ENCODE data around the gene PITPNC1. TPM values are rescaled to one million over a fixed set of nuclear protein-coding genes. Genes with fewer than 3 reads are reported as not detected.

PITPNC1 gene
- total RNA-seq, 1 donor from 2014 or later, result 18.4 TPM

DNA sequence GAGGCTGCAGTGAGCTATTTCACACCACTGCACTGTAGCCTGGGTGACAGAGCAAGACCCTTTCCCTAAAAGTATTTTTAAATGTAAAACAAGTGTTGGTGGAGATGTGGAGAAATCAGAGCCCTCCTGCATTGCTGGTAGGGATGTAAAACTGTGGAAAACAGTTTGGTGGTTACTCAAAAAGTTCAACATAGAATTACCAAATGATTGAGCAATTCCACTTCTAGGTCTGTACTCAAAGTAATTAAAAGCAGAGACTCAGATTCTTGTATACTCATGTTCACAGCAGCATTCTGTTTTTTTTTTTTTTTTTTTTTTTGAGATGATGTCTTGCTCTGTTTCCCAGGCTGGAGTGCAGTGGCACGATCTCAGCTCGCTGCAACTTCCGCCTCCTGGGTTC is 141.8 kb downstream of the PITPNC1 start:
- TF ChIP-seq, protein P1, sequence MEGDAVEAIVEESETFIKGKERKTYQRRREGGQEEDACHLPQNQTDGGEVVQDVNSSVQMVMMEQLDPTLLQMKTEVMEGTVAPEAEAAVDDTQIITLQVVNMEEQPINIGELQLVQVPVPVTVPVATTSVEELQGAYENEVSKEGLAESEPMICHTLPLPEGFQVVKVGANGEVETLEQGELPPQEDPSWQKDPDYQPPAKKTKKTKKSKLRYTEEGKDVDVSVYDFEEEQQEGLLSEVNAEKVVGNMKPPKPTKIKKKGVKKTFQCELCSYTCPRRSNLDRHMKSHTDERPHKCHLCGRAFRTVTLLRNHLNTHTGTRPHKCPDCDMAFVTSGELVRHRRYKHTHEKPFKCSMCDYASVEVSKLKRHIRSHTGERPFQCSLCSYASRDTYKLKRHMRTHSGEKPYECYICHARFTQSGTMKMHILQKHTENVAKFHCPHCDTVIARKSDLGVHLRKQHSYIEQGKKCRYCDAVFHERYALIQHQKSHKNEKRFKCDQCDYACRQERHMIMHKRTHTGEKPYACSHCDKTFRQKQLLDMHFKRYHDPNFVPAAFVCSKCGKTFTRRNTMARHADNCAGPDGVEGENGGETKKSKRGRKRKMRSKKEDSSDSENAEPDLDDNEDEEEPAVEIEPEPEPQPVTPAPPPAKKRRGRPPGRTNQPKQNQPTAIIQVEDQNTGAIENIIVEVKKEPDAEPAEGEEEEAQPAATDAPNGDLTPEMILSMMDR (conservative IDR thresholded peaks at IDR 0.05; ENCODE audit: low read depth, low read length), result no peak
- H3K4me3 ChIP-seq (ENCODE audit: low read depth, low read length), result no peak overlapping the region
- DNase-seq (ENCODE audit: low read depth), result no peak

DNA sequence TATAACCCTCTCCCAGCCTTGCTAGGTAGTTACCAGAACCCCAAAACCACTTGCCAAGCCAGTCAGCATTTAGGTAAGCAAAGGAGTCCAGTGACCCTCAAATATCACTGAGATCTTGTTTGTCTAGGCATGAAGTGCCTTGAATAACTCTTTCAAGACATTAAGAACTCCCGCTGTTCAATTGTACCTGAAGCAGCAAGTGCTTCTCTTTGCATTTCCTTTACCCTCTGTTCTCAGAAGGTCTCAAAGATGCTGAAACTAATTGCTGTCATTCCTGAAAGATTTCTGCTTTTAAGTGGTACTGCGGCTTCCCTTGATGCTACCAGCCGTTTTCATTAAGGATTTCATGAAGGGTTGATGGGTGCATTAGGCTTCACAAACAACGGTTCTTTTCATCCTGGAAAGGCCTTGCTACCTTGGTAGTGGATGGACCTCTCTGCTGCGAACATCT is 142.7 kb downstream of the PITPNC1 start:
- no peak for DNase-seq (ENCODE audit: low read depth)
- TF ChIP-seq, protein P1 (conservative IDR thresholded peaks at IDR 0.05; ENCODE audit: low read depth, low read length), result no peak
- H3K4me3 ChIP-seq (ENCODE audit: low read depth, low read length), result no peak overlapping the region

DNA sequence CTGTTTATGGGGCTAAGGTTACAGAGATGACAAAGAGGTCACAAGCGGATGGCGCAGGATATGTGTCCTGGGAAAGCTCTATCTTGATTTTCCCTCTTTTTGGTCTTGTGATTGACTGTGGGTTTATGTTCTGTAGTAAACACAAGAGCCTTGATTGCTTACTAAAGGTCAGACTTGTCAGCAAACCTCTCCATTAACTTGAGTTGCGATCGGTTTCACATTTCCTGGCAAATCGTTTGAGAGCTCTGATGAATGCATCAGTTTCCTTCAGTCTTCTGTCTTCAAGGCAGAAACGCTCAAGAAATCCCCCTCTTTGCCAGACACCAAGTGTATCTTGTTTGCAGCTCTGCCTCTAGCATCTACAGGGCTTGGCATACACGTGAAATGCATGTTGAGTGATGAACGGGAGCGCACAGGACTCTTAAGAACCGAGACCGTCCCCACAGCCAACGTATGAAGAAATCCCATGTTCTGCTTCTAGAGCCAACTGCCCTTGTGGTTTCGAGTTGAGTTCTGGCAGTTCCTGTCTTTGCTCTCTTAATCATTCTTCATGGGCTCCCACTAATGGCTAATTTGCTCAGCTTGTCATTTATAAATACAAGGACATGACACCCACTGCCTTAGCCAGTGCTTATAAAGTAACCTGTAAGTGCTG is 143.3 kb downstream of the PITPNC1 start:
- no peak for DNase-seq (ENCODE audit: low read depth)
- TF ChIP-seq, protein P1 (conservative IDR thresholded peaks at IDR 0.05; ENCODE audit: low read depth, low read length), result no peak
- H3K4me3 ChIP-seq (ENCODE audit: low read depth, low read length), result peak overlapping the region; percentile 14

DNA sequence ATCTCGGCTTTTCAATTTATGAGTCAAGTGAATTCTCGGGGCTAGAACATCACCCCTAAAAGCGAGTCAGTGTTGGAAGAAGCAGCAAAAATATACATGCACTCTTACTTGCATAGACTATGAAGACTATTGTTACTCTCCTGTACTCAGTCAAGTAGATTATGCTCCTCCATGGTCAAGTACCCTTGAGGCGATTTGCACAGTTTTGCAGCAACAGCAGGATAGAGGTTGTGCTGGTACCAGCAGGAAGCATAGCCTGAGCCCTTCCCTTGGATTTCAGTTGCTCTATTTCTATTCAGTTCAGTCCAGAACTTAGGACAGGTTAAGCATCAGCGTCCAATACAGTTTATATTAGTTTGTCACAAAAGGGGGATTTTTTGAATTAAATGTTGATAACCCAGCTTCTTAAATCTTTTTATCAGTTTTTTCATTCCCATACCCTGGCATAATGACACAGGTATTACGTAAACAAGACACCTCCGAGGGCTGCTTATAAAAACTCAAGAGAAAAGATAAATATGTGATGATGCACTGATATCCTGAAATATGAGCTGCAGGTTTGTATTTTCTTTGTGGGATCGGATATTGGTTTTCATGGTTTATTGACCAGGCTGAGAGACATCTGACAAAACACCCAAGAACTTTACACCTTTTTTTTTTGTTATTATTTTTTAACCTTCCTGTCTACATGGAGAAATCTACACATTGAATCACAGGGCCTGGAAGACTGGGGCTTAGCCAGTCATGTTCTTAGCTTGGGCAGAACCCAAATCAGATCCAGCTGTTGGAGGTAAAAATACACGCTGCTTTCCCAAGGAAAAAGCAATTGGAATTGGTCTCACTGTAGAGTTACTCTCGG is 144.1 kb downstream of the PITPNC1 start:
- no peak overlapping the region for H3K4me3 ChIP-seq (ENCODE audit: low read depth, low read length)
- DNase-seq (ENCODE audit: low read depth), result no peak
- TF ChIP-seq, protein P1 (conservative IDR thresholded peaks at IDR 0.05; ENCODE audit: low read depth, low read length), result no peak

DNA sequence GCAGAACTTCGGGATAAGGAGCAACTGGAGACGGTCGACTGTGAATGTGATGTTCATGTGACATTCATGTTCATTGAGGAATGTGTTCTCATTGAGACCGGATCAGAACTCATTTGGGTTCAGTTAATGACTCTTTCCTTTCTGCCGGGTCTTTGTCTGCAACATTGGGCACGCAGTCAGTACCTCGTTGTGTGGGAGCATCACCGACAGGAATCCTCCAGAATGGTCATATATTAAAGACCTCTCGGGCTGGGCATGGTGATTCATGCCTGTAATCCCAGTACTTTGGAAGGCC is 144.6 kb downstream of the PITPNC1 start:
- TF ChIP-seq, protein P1 (conservative IDR thresholded peaks at IDR 0.05; ENCODE audit: low read depth, low read length), result no peak

DNA sequence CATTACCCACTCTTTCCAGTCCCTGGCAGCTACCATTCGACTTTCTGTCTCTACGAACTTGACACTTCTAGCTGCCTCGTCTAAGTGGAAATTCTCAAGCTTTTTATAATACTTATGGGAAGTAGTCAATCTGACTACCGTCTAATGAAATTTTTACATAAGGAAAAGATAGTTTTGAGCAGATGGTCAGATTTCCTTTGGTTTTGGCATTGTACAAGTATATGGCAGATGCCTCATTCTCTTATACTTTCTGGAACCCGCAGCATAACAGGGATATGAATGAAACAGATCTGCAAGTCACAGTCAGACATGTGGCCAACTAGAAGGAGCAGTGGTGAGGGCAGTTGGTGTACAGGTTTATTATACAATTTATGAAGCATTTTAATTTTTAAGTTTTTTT is 146.0 kb downstream of the PITPNC1 start:
- H3K4me3 ChIP-seq (ENCODE audit: low read depth, low read length), result no peak overlapping the region
- DNase-seq (ENCODE audit: low read depth), result no peak
- TF ChIP-seq, protein P1 (conservative IDR thresholded peaks at IDR 0.05; ENCODE audit: low read depth, low read length), result no peak

More for the DNA sequence above, 144.6 kb downstream of the PITPNC1 start:
- no peak for DNase-seq (ENCODE audit: low read depth)
- H3K4me3 ChIP-seq (ENCODE audit: low read depth, low read length), result no peak overlapping the region
